ENCODE results near the gene DPH1.

GRCh38 chr17:2018716-2019510 lies 11.0 kb upstream of the DPH1 start:
- TF ChIP-seq EZH2 (IDR thresholded peaks at IDR 0.05; ENCODE audit: low read length, missing control alignments): no peak
- TF ChIP-seq CTCF (conservative IDR thresholded peaks at IDR 0.05 in 1 of 2, IDR thresholded peaks at IDR 0.05 in 1 of 2; ENCODE audit: low read depth in 1 of 2, low read length in 2 of 2): no peak

All from fibroblast of lung (primary cell).